A204.1 (cell line): ENCODE results near the gene ZDHHC16.
"Not testable (repeated sequence)": the region's sequence is repeated elsewhere in the genome, so short reads cannot be mapped to it uniquely, and the experiment has no call there.

Experiments used
- FAIRE-seq: peaks from 2 replicates; lab custom pipeline; 2012; peaks lifted over from hg19 to GRCh38; lab: Jason Lieb, UNC

The ZDHHC16 gene

GRCh38 chr10:97445722-97446639 lies at the start of gene ZDHHC16, which contains the start of gene EXOSC1:
Gene ZDHHC16 (plus strand): TSS chr10:97446175. CDS start chr10:97451676, 5,501 bp downstream.
Gene EXOSC1 (minus strand): TSS chr10:97446006. CDS start chr10:97445985, 21 bp downstream.
- peak; percentile 97 for FAIRE-seq

DNA sequence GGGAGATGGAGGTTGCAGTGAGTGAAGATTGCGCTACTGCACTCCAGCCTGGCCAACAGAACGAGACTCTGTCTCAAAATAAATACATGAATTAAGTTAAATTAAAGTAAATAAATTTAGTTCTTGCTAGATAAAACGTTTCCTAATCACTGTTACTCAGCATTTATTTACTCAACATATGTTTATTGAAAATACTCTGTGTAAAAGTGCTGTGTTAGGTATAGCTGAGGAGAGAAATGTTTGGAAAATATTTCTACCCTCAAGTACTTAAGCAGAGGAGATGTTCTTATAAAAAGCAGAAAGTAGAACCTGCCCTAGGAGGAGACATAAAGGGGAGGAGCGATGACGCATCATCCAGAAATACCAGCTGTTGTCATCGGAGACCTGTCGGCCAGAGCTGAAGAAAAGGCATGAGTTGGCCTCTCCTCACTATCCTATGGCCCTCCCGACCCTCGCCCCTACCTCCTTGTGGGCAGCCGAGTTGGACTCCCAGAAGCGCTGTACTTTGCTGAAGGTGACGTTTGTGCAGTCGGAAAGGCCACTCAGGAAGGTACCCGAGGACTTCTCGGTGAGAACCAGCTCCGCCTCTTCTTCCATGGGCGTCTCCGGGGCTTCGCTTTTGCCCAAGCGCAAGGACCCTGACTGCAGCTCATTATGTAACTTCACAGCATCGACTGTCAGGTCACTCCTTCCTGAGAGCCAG lies 46.0 kb upstream of the ZDHHC16 start:
- no peak for FAIRE-seq

DNA sequence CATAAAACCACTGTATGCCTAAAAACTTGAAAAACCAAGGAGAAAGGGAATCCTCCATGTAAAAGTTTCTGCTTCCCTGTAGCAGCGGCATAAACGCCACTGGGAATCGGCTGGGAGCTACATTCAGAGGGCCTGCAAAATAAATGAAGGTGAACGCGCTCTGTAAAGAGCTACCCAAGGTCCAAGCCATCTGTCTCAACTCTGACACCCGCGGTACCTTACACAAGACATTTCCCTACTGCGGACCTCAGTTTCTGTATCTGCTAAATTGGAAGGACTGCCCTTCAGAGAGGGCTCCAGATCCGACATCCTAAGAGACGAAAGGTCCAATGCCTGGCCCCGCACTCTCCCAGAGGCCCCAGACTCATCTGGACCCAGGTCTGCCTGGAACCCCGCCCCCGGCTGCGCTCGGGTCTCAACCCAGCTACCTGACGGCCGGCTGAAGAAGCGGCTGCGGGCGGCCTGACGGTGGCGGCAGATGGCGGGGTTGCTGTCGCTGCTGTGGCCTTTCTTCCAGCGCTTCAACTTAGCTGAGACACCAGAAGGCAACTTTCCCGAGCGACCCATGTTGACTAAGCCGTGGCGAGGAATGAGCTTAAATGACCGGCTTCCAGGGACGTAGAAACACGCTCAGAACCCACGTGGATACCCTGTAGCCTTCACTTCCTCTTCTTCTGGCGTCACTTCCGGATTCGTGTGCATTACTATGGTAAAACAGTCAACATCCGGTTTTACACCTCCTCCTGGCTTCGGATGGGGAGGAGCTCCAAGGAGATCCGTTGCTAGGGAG lies 45.1 kb upstream of the ZDHHC16 start, which contains the start of gene RRP12:
TSS of gene RRP12 (minus strand) at position 676 of the 790 bp plus-strand sequence. CDS start at position 567, 109 bp downstream.
- FAIRE-seq = peak; percentile 98

GRCh38 chr10:97401455-97401919 lies 44.5 kb upstream of the ZDHHC16 start:
- FAIRE-seq = no peak

DNA sequence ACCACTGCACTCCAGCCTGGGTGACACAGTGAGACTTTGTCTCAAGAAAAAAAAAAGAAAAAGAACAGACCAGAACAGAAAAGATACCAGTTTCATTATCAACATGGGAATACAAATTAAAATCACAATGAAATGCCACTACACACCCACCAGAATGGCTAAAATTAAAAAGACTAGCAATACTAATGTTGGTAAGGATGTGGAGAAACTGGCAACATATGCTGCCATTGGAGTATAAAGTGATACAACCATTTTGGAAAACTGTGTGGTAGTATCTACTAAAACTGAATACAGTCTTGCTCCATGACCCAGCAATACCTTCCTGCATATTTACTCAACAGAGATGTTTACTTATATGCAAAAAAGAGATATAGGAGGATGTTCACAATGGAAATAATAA lies 41.9 kb upstream of the ZDHHC16 start:
- no peak for FAIRE-seq

GRCh38 chr10:97406064-97406463 lies 39.9 kb upstream of the ZDHHC16 start:
- no peak for FAIRE-seq

DNA sequence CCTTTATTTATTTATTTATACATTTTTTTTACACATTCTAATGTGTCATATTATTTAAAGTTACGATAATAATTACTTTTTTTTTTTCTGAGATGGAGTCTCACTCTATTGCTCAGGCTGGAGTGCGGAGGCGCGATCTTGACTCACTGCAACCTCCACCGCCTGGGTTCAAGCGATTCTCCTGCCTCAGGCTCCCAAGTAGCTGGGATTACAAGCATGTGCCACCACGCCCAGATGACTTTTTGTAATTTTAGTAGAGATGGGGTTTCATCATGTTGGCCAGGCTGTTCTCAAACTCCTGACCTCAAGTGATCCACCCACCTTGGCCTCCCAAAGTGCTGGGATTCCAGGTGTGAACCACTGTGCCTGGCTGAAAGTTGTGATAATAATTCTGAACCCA lies 39.5 kb upstream of the ZDHHC16 start:
- FAIRE-seq = not testable (repeated sequence)

- peak; percentile 84 for FAIRE-seq
Measured at GRCh38 chr10:97407211-97407951, 38.6 kb upstream of the ZDHHC16 start.

GRCh38 chr10:97407952-97408248 lies 38.1 kb upstream of the ZDHHC16 start:
- no peak for FAIRE-seq

GRCh38 chr10:97408496-97408992 lies 37.4 kb upstream of the ZDHHC16 start:
- FAIRE-seq = no peak

GRCh38 chr10:97411406-97411805 lies 34.6 kb upstream of the ZDHHC16 start:
- no peak for FAIRE-seq

- FAIRE-seq = no peak
Measured at GRCh38 chr10:97412891-97413304, 33.1 kb upstream of the ZDHHC16 start.

GRCh38 chr10:97416565-97416964 lies 29.4 kb upstream of the ZDHHC16 start:
- no peak for FAIRE-seq

DNA sequence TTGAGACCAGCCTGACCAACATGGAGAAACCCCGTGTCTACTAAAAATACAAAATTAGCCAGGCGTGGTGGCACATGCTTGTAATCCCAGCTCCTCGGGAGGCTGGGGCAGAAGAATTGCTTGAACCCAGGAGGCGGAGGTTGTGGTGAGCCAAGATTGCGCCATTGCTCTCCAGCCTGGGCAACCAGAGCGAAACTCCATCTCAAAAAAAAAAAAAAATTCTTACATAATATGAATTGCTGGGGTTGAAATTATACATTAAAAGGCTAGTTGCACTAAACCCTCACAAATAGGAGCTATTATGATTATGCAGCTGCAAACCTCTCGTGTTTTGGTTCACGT lies 22.2 kb upstream of the ZDHHC16 start:
- not testable (repeated sequence) for FAIRE-seq

GRCh38 chr10:97425964-97426775 lies 19.8 kb upstream of the ZDHHC16 start, which contains the start of gene PGAM1:
Gene PGAM1 (plus strand): TSS chr10:97426191. CDS start chr10:97426308, 117 bp downstream.
- no peak for FAIRE-seq

DNA sequence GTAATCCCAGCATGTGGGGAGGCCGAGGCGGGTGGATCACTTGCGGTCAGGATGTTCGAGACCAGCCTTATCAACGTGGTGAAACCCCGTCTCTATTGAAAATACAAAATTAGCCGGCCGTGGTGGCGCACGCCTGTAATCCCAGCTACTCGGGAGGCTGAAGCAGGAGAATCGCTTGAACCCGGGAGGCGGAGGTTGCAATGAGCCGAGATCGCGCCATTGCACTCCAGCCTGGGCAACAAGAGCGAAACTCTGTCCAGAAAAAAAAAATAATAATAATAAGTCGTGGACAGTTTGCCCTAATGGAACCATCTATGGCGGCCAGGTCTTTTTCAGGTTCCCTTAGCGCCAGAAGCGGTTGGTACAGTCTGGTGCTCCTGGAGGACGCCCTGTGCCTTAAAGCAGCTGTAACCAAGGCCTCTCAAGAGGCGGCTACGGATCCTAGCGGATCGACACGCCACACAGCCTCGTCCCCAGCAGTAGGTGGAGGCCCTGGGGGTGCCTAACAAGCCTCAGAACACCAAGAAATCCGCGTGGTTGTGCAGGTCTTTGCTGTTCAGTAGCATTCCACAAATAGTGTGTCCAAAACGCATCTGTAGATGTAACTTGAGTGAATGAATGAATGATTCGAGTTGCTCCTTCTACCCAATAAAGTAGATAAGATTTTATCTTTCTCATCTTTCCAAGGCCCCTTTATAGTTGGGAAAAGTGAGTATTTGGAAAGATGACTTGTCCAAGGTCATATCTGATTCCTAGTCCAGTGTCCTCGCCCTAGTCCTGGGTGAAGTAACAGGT lies 19.0 kb upstream of the ZDHHC16 start:
- FAIRE-seq = no peak

DNA sequence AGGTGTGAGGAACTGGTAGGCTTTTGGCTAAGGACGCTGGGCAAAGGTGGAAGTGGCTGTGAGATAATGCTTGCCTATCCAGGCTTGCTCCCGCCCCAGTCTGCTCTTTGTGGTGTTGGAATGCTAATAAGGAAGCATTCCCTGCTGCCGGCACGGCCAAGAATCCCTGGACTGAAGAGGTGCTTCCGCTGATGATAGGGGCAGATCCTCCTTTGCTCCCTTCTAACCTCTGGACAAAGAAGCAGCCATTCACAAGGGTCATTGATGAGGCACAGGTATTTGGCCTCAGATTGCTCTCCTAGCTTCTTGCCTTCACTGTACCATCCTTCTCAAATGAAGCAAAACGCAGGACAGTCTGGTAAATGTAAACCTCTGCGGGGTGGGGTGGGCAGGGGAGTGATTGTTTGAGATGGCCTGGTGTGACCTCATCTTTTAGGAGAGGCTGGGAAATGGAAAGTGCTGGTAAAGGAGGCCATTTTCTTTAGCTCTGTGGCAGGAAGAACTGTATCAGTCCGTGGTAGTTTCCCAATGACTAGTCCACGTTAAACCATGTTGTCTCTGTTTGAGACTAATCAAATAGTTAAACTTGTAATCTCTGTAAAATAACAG lies 18.3 kb upstream of the ZDHHC16 start:
- no peak for FAIRE-seq

DNA sequence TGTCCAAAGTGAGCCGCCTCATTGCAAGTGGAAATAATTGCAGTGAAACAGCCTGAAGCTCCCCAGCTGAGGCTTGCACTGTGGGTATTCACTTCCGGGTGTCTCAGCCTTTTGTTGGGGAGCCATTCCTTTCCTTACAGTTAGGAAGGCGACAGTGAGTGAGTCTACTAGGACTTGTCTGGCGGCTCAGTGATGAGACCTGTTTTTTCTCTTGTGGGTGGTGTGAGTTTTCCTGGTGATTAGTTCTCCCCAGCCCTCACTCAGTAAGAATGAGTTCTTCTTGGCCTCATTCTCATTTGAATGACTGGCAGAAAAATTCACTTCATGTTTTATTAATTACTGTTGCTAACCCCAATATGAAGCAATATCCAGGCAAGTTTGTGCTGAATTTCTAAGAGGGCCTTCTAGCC lies 17.4 kb upstream of the ZDHHC16 start:
- FAIRE-seq = no peak

DNA sequence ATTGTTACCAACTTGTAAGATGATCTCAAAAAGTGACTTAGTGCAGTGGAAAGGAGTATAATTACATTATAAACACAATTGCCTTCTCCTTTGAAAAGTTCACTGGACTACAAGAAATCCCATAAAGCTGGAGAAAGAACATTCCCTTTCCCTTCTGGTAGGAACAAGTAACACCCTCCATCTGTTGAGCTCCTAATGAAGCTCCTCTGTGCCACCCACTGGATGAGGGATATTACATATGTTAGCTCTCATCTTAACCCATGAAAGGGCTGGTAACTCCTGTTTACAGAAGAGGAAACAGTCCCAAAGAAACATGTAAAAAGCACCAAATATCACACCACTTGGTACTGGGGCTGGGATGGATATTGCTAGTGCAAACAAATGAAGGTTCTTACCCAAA lies 11.9 kb upstream of the ZDHHC16 start:
- FAIRE-seq = no peak
